ENCODE measurements around the gene NDFIP1.

- TF ChIP-seq CTCF (IDR thresholded peaks at IDR 0.05; ENCODE audit: low read depth, low read length) (no peak), MYC (IDR thresholded peaks at IDR 0.05; ENCODE audit: low read depth, low read length) (no peak), POLR2A (IDR thresholded peaks at IDR 0.05; ENCODE audit: extremely low read depth, insufficient read length) (no peak)
Observed at GRCh38 chr5:142107736-142108431, 695 bp upstream of the NDFIP1 start.

Measured in NB4 (cell line).